Measurements from ENCODE around the gene MRPS27.
"Not testable (repeated sequence)": the region's sequence is repeated elsewhere in the genome, so short reads cannot be mapped to it uniquely, and the experiment has no call there.

Gene MRPS27

DNA sequence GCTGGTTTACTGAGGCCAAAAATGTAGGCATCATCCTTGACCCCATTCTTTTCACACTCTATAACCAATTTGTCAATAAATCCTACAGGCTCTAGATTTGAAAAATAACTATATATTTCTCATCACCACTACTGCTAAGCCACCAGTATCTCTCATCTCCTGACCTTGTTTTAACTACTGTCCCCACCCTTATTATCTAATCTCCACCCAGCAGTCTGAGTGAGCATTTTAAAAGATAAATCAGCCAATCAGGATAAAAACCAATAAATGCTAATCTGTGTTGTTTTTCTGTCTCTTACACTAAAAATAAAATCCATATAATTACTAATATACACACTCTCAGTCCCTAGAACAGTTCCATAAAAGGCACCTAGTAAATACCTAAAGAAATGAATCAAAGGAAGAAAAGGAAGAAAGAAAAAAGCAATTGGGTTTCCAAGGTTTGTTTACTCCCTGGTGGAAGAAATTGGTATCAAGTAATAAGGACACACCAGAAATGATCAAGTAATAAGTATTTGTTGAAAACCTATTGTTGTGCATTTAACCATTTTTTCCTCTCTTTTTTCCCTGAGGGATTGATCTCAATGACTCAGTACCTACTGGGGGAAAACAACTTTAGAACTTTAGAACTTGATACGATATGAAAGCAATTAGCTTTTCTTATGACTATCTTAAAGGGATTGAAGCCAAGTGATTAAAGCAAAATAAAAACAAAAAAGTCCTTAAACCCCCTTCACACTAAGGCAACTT lies 19.3 kb downstream of the MRPS27 start:
- Histone ChIP-seq H3K9ac (no peak overlapping the region), H3K27ac (peak overlapping the region; percentile 48; the same call in 1 of the 2 replicates), H3K4me1 (ENCODE audit: low read depth, poor library complexity, severe bottlenecking) (peaks cover 97% of the 10 kb centered on the region), H3K4me2 (peak overlapping the region; percentile 19), H4K20me1 (ENCODE audit: insufficient read depth) (no peaks in the 10 kb centered on the region), H3K79me2 (ENCODE audit: insufficient read depth, low read depth) (peaks cover 64% of the 10 kb centered on the region), H2AFZ (ENCODE audit: low read depth) (no peak overlapping the region), H3K27me3 (ENCODE audit: insufficient read depth, low read depth) (no peaks in the 10 kb centered on the region), H3K4me3 (IDR thresholded peaks at IDR 0.05; ENCODE audit: insufficient read depth, low read depth, low read length) (no peak overlapping the region), H3K36me3 (ENCODE audit: insufficient read depth) (no peaks in the 10 kb centered on the region)
- TF ChIP-seq, protein P1, sequence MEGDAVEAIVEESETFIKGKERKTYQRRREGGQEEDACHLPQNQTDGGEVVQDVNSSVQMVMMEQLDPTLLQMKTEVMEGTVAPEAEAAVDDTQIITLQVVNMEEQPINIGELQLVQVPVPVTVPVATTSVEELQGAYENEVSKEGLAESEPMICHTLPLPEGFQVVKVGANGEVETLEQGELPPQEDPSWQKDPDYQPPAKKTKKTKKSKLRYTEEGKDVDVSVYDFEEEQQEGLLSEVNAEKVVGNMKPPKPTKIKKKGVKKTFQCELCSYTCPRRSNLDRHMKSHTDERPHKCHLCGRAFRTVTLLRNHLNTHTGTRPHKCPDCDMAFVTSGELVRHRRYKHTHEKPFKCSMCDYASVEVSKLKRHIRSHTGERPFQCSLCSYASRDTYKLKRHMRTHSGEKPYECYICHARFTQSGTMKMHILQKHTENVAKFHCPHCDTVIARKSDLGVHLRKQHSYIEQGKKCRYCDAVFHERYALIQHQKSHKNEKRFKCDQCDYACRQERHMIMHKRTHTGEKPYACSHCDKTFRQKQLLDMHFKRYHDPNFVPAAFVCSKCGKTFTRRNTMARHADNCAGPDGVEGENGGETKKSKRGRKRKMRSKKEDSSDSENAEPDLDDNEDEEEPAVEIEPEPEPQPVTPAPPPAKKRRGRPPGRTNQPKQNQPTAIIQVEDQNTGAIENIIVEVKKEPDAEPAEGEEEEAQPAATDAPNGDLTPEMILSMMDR (conservative IDR thresholded peaks at IDR 0.05; ENCODE audit: low read depth, low read length), result no peak

DNA sequence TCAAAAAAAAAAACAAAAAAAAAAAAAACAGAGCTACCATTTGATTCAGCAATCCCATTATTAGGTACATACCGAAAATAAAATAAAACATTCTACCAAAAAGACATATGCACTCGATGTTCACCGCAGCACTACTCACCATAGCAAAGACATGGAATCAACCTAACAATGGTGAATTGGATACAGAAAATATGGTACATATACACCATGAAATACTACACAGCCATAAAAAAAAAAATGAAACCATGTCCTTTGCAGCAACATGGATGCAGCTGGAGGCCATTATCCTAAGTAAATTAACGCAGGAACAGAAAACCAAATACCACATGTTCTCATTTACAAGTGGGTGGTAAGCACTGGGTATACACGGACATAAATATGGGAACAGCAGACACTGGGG lies 21.3 kb downstream of the MRPS27 start:
- TF ChIP-seq, protein P1 (conservative IDR thresholded peaks at IDR 0.05; ENCODE audit: low read depth, low read length), result no peak
- H3K4me3 ChIP-seq (IDR thresholded peaks at IDR 0.05; ENCODE audit: insufficient read depth, low read depth, low read length), result no peak overlapping the region
- no peak overlapping the region; the same call in 1 of the 2 replicates for H3K27ac ChIP-seq
- peaks cover 50% of the 10 kb centered on the region for H3K79me2 ChIP-seq (ENCODE audit: insufficient read depth, low read depth)
- no peaks in the 10 kb centered on the region for H3K27me3 ChIP-seq (ENCODE audit: insufficient read depth, low read depth)
- H3K9ac ChIP-seq, result no peak overlapping the region
- H4K20me1 ChIP-seq (ENCODE audit: insufficient read depth), result no peaks in the 10 kb centered on the region
- no peak overlapping the region for H3K4me2 ChIP-seq
- H3K36me3 ChIP-seq (ENCODE audit: insufficient read depth), result no peaks in the 10 kb centered on the region; the same call in 1 of the 2 replicates
- peaks cover 97% of the 10 kb centered on the region for H3K4me1 ChIP-seq (ENCODE audit: low read depth, poor library complexity, severe bottlenecking)
- no peak overlapping the region for H2AFZ ChIP-seq (ENCODE audit: low read depth)

- H3K27ac ChIP-seq, result peak overlapping the region; percentile 19; the same call in 1 of the 2 replicates
- peaks cover 45% of the 10 kb centered on the region for H3K79me2 ChIP-seq (ENCODE audit: insufficient read depth, low read depth)
- H3K36me3 ChIP-seq (ENCODE audit: insufficient read depth); H2AFZ ChIP-seq (ENCODE audit: low read depth); H3K27me3 ChIP-seq (ENCODE audit: insufficient read depth, low read depth); H3K9ac ChIP-seq; H3K4me3 ChIP-seq (IDR thresholded peaks at IDR 0.05; ENCODE audit: insufficient read depth, low read depth, low read length); H4K20me1 ChIP-seq (ENCODE audit: insufficient read depth): not testable (repeated sequence)
- H3K4me2 ChIP-seq, result peak overlapping the region; percentile 27
- H3K4me1 ChIP-seq (ENCODE audit: low read depth, poor library complexity, severe bottlenecking), result peaks cover 97% of the 10 kb centered on the region
These were observed 21.9 kb downstream of the MRPS27 start for GRCh38 chr5:72298136-72298535.

GRCh38 chr5:72296256-72296655 lies 23.8 kb downstream of the MRPS27 start:
- H3K4me3 ChIP-seq (IDR thresholded peaks at IDR 0.05; ENCODE audit: insufficient read depth, low read depth, low read length), result no peak overlapping the region
- H3K27ac ChIP-seq, result no peak overlapping the region
- H3K4me1 ChIP-seq (ENCODE audit: low read depth, poor library complexity, severe bottlenecking), result peaks cover 97% of the 10 kb centered on the region
- no peaks in the 10 kb centered on the region; the same call in 1 of the 2 replicates for H3K36me3 ChIP-seq (ENCODE audit: insufficient read depth)
- TF ChIP-seq, protein P1 (conservative IDR thresholded peaks at IDR 0.05; ENCODE audit: low read depth, low read length), result no peak
- no peak overlapping the region for H2AFZ ChIP-seq (ENCODE audit: low read depth)
- no peak overlapping the region for H3K9ac ChIP-seq
- peaks cover 32% of the 10 kb centered on the region; the same call in 1 of the 2 replicates for H3K79me2 ChIP-seq (ENCODE audit: insufficient read depth, low read depth)
- no peaks in the 10 kb centered on the region for H4K20me1 ChIP-seq (ENCODE audit: insufficient read depth)
- no peaks in the 10 kb centered on the region for H3K27me3 ChIP-seq (ENCODE audit: insufficient read depth, low read depth)
- no peak overlapping the region for H3K4me2 ChIP-seq

GRCh38 chr5:72295539-72295938 lies 24.5 kb downstream of the MRPS27 start:
- Histone ChIP-seq H3K4me3 (IDR thresholded peaks at IDR 0.05; ENCODE audit: insufficient read depth, low read depth, low read length) (no peak overlapping the region), H3K9ac (no peak overlapping the region), H3K36me3 (ENCODE audit: insufficient read depth) (no peaks in the 10 kb centered on the region; the same call in 1 of the 2 replicates), H3K27me3 (ENCODE audit: insufficient read depth, low read depth) (no peaks in the 10 kb centered on the region), H3K4me1 (ENCODE audit: low read depth, poor library complexity, severe bottlenecking) (peaks cover 97% of the 10 kb centered on the region), H3K27ac (no peak overlapping the region), H3K4me2 (no peak overlapping the region), H4K20me1 (ENCODE audit: insufficient read depth) (no peaks in the 10 kb centered on the region), H2AFZ (ENCODE audit: low read depth) (no peak overlapping the region), H3K79me2 (ENCODE audit: insufficient read depth, low read depth) (peaks cover 28% of the 10 kb centered on the region; the same call in 1 of the 2 replicates)
- TF ChIP-seq, protein P1 (conservative IDR thresholded peaks at IDR 0.05; ENCODE audit: low read depth, low read length), result no peak
